Keratinocyte (primary cell): ENCODE data around the gene BHMT. TPM values are rescaled to one million over a fixed set of nuclear protein-coding genes. Genes with fewer than 3 reads are reported as not detected.

Experiments used
- DNase-seq: peaks from one replicate; pipeline ENCODE4 v3.0.0-alpha.2; 2011; ENCODE audit warnings: low read depth, missing footprints, low spot score
- FAIRE-seq: peaks from 2 replicates; lab custom pipeline; 2011; peaks lifted over from hg19 to GRCh38; lab: Jason Lieb, UNC
- H2AFZ ChIP-seq: 2 replicates; pipeline ENCODE4 v1.6.0; 2012; ENCODE audit warnings: low read length, control low read depth, inconsistent platforms; ENCODE audit not compliant: control insufficient read depth
- H3K27ac ChIP-seq: 2 replicates; pipeline ENCODE4 v1.5.1; 2011; ENCODE audit warnings: low read length; ENCODE audit not compliant: control insufficient read depth, insufficient read depth
- H3K27me3 ChIP-seq: 3 replicates; pipeline ENCODE4 v1.6.0; 2011; ENCODE audit warnings: low read length; ENCODE audit not compliant: control insufficient read depth, insufficient read depth; ENCODE audit errors: extremely low read depth
- H3K36me3 ChIP-seq, 2 experiments: 2 replicates in 1 of 2; 3 replicates in 1 of 2; pipeline ENCODE4 v1.5.1; 2011; ENCODE audit warnings: low read length in 2 of 2, mild to moderate bottlenecking in 1 of 2; ENCODE audit not compliant: control insufficient read depth in 2 of 2, insufficient read depth in 2 of 2; ENCODE audit errors: extremely low read depth in 1 of 2
- H3K4me1 ChIP-seq: 3 replicates; pipeline ENCODE4 v1.5.1; 2011; ENCODE audit warnings: low read length; ENCODE audit not compliant: control insufficient read depth, insufficient read depth; ENCODE audit errors: extremely low read depth
- H3K4me2 ChIP-seq: 3 replicates; pipeline ENCODE4 v1.6.0; 2011; ENCODE audit warnings: low read depth, low read length; ENCODE audit not compliant: control insufficient read depth, insufficient read depth; ENCODE audit errors: extremely low read depth
- H3K4me3 ChIP-seq, 3 experiments: fragments of 200-600 bp in 1 of 3; sonication (generic) in 1 of 3; 2 replicates in 2 of 3; 3 replicates in 1 of 3; pipeline ENCODE4 v1.5.1; 2011 to 2016; ENCODE audit warnings: low read length in 3 of 3, mild to moderate bottlenecking in 3 of 3, control low read depth in 2 of 3, inconsistent platforms in 1 of 3, low read depth in 1 of 3, mixed read lengths in 1 of 3, mixed run types in 1 of 3, moderate library complexity in 1 of 3; ENCODE audit not compliant: control insufficient read depth in 2 of 3, insufficient read depth in 2 of 3; ENCODE audit errors: extremely low read depth in 1 of 3
- H3K79me2 ChIP-seq: 2 replicates; pipeline ENCODE4 v1.6.0; 2012; ENCODE audit warnings: low read length; ENCODE audit not compliant: control insufficient read depth, insufficient read depth
- H3K9ac ChIP-seq: 3 replicates; pipeline ENCODE4 v1.6.0; 2011; ENCODE audit warnings: low read length; ENCODE audit not compliant: control insufficient read depth, insufficient read depth; ENCODE audit errors: extremely low read depth
- H3K9me1 ChIP-seq: 3 replicates; pipeline ENCODE4 v1.6.0; 2011; ENCODE audit warnings: low read length; ENCODE audit not compliant: control insufficient read depth, insufficient read depth; ENCODE audit errors: extremely low read depth
- H3K9me3 ChIP-seq: 2 replicates; pipeline ENCODE4 v1.5.1; 2012; ENCODE audit warnings: low read depth, low read length; ENCODE audit not compliant: control insufficient read depth
- H4K20me1 ChIP-seq: 3 replicates; pipeline ENCODE4 v1.6.0; 2011; ENCODE audit warnings: low read length; ENCODE audit not compliant: control insufficient read depth, insufficient read depth; ENCODE audit errors: extremely low read depth
- EZH2 ChIP-seq: IDR thresholded peaks from one replicate; pipeline ENCODE4 v1.6.1; 2012; ENCODE audit warnings: inconsistent platforms, mild to moderate bottlenecking, low read length, moderate library complexity
- dilution Hi-C: fragments of 300-500 bp; cut with MboI; formaldehyde crosslinking; loops from one replicate; pipeline ENCODE4 v1.7.0; 2020; ENCODE audit warnings: low sequenced_read_pairs; ENCODE audit not compliant: extremely low pct_ligation_motif_present
- polyA plus RNA-seq, 5 experiments: library from polyadenylated mRNA; depleted of rRNA in 3 of 5; stranded (reverse) in 3 of 5; stranded (forward) in 1 of 5; unstranded in 1 of 5; fragments of >200 nt; gene quantifications; 1 replicate in 1 of 5; 2 replicates in 3 of 5; 3 replicates in 1 of 5; pipeline versions ENCODE4 v1.2.1 to v1.2.3, GENCODE V29; 2011 to 2012; ENCODE audit warnings: missing spikeins in 2 of 5, low read depth in 1 of 5, low replicate concordance in 1 of 5
- TF ChIP-seq, protein P1 (sequence below), 3 experiments: IDR thresholded peaks in 1 of 3; conservative IDR thresholded peaks in 1 of 3; optimal IDR thresholded peaks in 1 of 3; 2 replicates in 2 of 3; 3 replicates in 1 of 3; pipeline versions ENCODE3 to v1.5.1; 2011; ENCODE audit warnings: low read length in 3 of 3, mild to moderate bottlenecking in 3 of 3, moderate library complexity in 2 of 3, control low read depth in 1 of 3, inconsistent platforms in 1 of 3; ENCODE audit not compliant: insufficient read depth in 2 of 3; ENCODE audit errors: extremely low read depth in 1 of 3

BHMT gene
- polyA plus RNA-seq, 1 donor (not counting 4 experiments of a cell fraction or from before 2014, with no cell fraction given) = not detected

GRCh38 chr5:79112703-79113058 is 1.1 kb downstream of the BHMT start:
- FAIRE-seq = no peak
- Histone ChIP-seq H2AFZ (no peak overlapping the region), H3K9me3 (no peaks in the 10 kb centered on the region), H3K4me3 (no peak overlapping the region), H3K36me3 (no peaks in the 10 kb centered on the region), H3K27ac (no peak overlapping the region), H3K9ac (no peak overlapping the region), H4K20me1 (no peaks in the 10 kb centered on the region), H3K4me2 (no peak overlapping the region), H3K27me3 (peaks cover 42% of the 10 kb centered on the region), H3K9me1 (no peaks in the 10 kb centered on the region), H3K4me1 (no peaks in the 10 kb centered on the region), H3K79me2 (no peaks in the 10 kb centered on the region)
- peak; percentile 53 for TF ChIP-seq EZH2
- TF ChIP-seq, protein P1, sequence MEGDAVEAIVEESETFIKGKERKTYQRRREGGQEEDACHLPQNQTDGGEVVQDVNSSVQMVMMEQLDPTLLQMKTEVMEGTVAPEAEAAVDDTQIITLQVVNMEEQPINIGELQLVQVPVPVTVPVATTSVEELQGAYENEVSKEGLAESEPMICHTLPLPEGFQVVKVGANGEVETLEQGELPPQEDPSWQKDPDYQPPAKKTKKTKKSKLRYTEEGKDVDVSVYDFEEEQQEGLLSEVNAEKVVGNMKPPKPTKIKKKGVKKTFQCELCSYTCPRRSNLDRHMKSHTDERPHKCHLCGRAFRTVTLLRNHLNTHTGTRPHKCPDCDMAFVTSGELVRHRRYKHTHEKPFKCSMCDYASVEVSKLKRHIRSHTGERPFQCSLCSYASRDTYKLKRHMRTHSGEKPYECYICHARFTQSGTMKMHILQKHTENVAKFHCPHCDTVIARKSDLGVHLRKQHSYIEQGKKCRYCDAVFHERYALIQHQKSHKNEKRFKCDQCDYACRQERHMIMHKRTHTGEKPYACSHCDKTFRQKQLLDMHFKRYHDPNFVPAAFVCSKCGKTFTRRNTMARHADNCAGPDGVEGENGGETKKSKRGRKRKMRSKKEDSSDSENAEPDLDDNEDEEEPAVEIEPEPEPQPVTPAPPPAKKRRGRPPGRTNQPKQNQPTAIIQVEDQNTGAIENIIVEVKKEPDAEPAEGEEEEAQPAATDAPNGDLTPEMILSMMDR (optimal IDR thresholded peaks at IDR 0.05 in 1 of 3, IDR thresholded peaks at IDR 0.05 in 1 of 3, conservative IDR thresholded peaks at IDR 0.05 in 1 of 3; ENCODE audit: extremely low read depth in 1 of 3, insufficient read depth in 2 of 3, low read length in 3 of 3) = no peak
- dilution Hi-C loops = no loop called here
- DNase-seq = no peak

DNA sequence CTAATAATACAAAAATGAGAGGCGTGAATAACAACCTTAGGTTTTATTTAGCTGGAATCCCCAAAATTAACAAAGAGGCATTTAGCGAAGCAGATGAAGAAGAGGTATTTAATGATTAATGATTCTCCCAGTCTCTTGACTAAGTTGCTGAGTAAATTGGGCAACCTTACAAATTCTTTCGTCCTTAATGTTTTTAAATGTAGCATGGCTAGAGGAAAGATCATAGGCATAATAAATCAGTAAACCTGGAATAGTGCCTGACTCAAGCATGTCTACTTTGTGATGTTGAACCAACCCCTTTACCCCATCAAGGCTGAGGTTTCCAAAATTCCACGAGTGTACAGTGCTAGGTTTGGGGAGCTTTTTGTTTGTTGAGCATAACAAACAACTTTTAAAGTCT is 7.9 kb downstream of the BHMT start:
- H3K4me2 ChIP-seq = no peak overlapping the region
- H3K9ac ChIP-seq = no peak overlapping the region
- DNase-seq (no peak), FAIRE-seq (no peak)
- H2AFZ ChIP-seq = no peak overlapping the region
- dilution Hi-C loops = no loop called here
- H4K20me1 ChIP-seq = no peaks in the 10 kb centered on the region
- no peaks in the 10 kb centered on the region for H3K4me1 ChIP-seq
- H3K27me3 ChIP-seq = peaks cover 5% of the 10 kb centered on the region
- TF ChIP-seq, protein P1 (optimal IDR thresholded peaks at IDR 0.05 in 1 of 3, IDR thresholded peaks at IDR 0.05 in 1 of 3, conservative IDR thresholded peaks at IDR 0.05 in 1 of 3; ENCODE audit: extremely low read depth in 1 of 3, insufficient read depth in 2 of 3, low read length in 3 of 3) = no peak
- no peak for TF ChIP-seq EZH2
- H3K36me3 ChIP-seq = no peaks in the 10 kb centered on the region
- H3K9me3 ChIP-seq = no peaks in the 10 kb centered on the region
- H3K9me1 ChIP-seq = no peaks in the 10 kb centered on the region
- H3K27ac ChIP-seq = no peak overlapping the region
- no peak overlapping the region for H3K4me3 ChIP-seq
- H3K79me2 ChIP-seq = no peaks in the 10 kb centered on the region
